Mesothelial cell of epicardium (in vitro differentiated cells): ENCODE results near the gene WDR18. TPM values are rescaled to one million over a fixed set of nuclear protein-coding genes. Genes with fewer than 3 reads are reported as not detected.
A peak's percentile ranks its signal among the peaks of the same experiment; 100 is the strongest.

Experiments used
- DNase-seq, 2 experiments: peaks; one replicate each; pipeline ENCODE4 v3.0.0; 2021; ENCODE audit warnings: low spot score in 2 of 2; ENCODE audit not compliant: unreplicated experiment in 2 of 2
- H3K27ac Mint-ChIP-seq: 2 replicates; pipeline ENCODE4 v1.8.0; 2021; ENCODE audit warnings: mixed read lengths
- H3K27me3 Mint-ChIP-seq: 2 replicates; pipeline ENCODE4 v1.8.0; 2021; ENCODE audit warnings: low read depth, mixed read lengths
- H3K36me3 Mint-ChIP-seq: 2 replicates; pipeline ENCODE4 v1.8.0; 2021; ENCODE audit warnings: mixed read lengths
- H3K4me1 Mint-ChIP-seq: 2 replicates; pipeline ENCODE4 v1.8.0; 2021; ENCODE audit warnings: mixed read lengths
- H3K4me3 Mint-ChIP-seq: 2 replicates; pipeline ENCODE4 v1.8.0; 2021; ENCODE audit warnings: mild to moderate bottlenecking, moderate library complexity, mixed read lengths
- H3K9me3 Mint-ChIP-seq: 2 replicates; pipeline ENCODE4 v1.8.0; 2021; ENCODE audit warnings: mixed read lengths
- total RNA-seq: library from RNA; stranded (reverse); gene quantifications from 3 replicates; pipeline ENCODE4 v1.2.1, GENCODE V29; 2021
- TF ChIP-seq, protein P1 (sequence below): fragments of 200-600 bp; sonication (generic); IDR thresholded peaks from one replicate; pipeline ENCODE4 v1.5.0; 2021; ENCODE audit warnings: antibody characterized with exemption; ENCODE audit not compliant: unreplicated experiment

WDR18 gene
- total RNA-seq, 1 donor from 2014 or later: 65.2 TPM

DNA sequence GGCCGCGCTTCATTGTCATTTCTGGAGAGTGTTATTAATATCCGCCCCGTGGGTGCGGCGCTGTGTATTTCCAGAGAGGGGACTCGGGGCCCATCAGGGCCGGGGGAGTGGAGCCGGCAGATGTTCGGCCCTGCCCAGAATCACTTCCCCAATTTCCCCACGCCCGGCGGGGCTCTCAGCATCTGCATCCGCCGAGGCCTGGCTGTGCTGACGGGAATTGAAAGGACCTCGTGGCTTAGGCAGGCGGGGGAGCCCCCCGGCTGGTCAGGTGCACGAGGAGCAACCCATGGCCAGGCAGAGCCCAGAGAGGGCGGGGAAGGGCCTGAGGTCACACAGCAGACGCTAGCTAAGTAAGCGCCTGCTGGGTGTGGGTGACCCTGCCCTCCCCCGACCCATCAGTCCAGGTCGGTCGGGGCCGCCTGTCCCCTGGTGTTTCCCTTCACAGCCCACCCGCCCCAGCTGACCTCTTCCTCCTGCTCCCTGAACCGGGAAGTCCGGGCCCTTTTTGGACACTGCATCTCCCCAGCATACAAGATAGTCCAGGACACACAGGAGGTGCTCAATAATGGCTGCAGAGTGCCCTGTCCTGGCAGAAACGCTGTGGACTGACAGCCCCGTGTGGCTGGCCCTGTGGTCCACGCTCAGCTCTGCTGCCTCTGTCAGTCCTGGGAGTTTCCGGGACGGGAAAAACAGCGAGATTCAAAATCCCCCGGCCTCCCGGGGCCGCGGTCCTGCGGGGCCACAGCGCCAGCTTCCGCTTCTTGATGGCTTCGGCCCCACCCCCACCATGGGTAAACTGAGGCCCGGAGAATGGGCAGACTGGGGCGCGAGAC is 36.2 kb upstream of the WDR18 start:
- no peaks in the 10 kb centered on the region for H3K27me3 Mint-ChIP-seq
- H3K4me3 Mint-ChIP-seq: no peak overlapping the region
- peaks cover 27% of the 10 kb centered on the region for H3K4me1 Mint-ChIP-seq
- TF ChIP-seq, protein P1, sequence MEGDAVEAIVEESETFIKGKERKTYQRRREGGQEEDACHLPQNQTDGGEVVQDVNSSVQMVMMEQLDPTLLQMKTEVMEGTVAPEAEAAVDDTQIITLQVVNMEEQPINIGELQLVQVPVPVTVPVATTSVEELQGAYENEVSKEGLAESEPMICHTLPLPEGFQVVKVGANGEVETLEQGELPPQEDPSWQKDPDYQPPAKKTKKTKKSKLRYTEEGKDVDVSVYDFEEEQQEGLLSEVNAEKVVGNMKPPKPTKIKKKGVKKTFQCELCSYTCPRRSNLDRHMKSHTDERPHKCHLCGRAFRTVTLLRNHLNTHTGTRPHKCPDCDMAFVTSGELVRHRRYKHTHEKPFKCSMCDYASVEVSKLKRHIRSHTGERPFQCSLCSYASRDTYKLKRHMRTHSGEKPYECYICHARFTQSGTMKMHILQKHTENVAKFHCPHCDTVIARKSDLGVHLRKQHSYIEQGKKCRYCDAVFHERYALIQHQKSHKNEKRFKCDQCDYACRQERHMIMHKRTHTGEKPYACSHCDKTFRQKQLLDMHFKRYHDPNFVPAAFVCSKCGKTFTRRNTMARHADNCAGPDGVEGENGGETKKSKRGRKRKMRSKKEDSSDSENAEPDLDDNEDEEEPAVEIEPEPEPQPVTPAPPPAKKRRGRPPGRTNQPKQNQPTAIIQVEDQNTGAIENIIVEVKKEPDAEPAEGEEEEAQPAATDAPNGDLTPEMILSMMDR: no peak
- H3K27ac Mint-ChIP-seq: no peak overlapping the region
- no peak for DNase-seq
- H3K36me3 Mint-ChIP-seq: peaks cover 2% of the 10 kb centered on the region
- H3K9me3 Mint-ChIP-seq: no peaks in the 10 kb centered on the region

DNA sequence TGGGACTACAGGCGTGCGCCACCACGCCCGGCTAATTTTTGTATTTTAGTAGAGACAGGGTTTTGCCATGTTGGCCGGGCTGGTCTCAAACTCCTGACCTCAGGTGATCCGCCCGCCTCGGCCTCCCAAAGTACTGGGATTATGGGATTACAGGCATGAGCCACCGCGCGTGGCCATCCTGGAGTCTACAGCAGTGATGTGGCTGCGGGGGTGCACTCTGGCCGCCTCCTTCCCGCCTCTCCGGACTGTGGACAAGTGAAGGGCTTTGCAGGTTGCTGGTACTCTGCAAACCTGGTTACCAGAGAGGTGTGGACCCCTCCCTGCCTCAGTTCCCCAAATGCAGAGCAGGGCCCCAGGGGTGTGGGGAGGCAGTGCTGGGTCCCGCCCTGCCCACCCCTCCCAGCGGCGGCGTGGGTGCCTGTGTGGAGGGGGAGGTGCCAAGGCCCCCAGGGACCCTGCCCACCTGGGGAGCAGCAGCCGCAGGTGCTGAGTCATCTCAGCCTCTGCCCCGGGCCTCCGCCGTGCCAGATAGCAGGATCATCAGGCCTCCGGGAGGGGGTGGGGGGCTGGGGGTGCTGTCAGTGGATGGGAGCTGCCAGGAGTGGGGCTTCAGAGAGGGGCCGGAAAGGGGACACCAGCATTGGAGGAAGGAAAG is 35.2 kb upstream of the WDR18 start:
- Mint-ChIP-seq H3K4me1 (peaks cover 35% of the 10 kb centered on the region), H3K36me3 (peaks cover 2% of the 10 kb centered on the region), H3K9me3 (no peaks in the 10 kb centered on the region), H3K27ac (no peak overlapping the region), H3K4me3 (no peak overlapping the region), H3K27me3 (no peaks in the 10 kb centered on the region)
- TF ChIP-seq, protein P1: no peak
- no peak for DNase-seq

DNA sequence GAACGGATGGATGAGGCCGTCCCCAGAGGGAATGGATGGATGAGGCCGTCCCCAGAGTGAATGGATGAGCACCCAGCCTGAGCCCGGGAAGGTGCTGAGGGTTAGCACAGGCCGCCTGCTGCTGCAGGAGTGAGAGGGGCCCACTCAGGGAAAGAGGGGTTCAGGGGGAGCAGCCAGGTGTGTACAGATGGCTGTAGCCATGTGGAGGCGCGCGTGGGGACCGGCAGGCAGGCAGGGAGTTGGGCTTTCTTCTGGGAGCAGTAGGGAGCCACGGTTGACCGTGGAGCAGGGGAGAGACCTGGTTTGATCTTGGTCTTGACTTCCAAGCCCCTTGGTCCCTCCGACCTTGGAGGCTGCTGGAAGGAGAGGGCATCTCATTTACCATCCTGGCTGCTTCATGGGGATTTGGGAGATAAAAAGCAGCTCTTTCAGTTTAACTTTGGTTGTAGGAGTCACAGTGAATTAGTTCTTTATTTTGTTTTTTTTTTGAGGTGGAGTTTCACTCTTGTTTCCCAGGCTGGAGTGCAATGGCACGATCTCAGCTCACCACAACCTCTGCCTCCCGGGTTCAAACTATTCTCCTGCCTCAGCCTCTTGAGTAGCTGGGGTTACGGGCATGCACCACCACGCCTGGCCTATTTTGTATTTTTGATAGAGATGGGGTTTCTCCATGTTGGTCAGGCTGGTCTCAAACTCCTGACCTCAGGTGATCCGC is 33.6 kb upstream of the WDR18 start:
- Mint-ChIP-seq H3K27ac (peak overlapping the region; percentile 94), H3K4me3 (no peak overlapping the region), H3K9me3 (no peaks in the 10 kb centered on the region)

DNA sequence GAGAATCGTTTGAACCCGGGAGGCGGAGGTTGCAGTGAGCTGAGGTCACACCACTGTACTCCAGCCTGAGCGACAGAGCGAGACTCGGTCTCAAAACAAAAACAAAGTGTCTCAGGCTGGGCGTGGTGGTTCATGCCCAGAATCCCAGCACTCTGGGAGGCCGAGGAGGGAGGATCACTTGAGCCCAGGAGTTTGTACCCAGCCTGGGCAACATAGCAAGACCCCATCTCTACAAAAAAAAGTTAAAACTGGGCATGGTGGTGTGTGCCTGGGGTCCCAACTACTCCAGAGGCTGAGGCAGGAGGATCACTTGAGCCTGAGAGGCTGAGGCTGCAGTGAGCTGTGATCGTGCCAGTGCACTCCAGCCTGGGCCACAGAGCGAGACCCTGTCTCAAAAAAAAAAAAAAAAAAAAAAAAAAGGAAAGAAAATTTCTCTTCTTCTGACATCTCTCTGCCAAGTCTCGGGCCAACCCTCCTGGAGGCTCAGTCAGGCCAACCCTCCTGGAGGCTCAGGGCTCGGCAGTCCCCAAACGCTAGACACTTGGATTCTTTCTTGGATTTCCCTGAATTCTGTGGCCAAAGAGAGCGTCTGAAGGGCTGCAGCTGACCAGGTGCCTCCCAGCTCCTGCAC is 32.0 kb upstream of the WDR18 start:
- Mint-ChIP-seq H3K4me3 (peak overlapping the region; percentile 45), H3K9me3 (no peaks in the 10 kb centered on the region), H3K27ac (peak overlapping the region; percentile 94), H3K27me3 (no peaks in the 10 kb centered on the region), H3K36me3 (no peaks in the 10 kb centered on the region), H3K4me1 (peaks cover 46% of the 10 kb centered on the region)
- DNase-seq: no peak
- TF ChIP-seq, protein P1: no peak

More for the DNA sequence above, 33.6 kb upstream of the WDR18 start:
- no peaks in the 10 kb centered on the region for H3K27me3 Mint-ChIP-seq
- no peaks in the 10 kb centered on the region for H3K36me3 Mint-ChIP-seq
- peaks cover 32% of the 10 kb centered on the region for H3K4me1 Mint-ChIP-seq
- DNase-seq: no peak
- TF ChIP-seq, protein P1: no peak

DNA sequence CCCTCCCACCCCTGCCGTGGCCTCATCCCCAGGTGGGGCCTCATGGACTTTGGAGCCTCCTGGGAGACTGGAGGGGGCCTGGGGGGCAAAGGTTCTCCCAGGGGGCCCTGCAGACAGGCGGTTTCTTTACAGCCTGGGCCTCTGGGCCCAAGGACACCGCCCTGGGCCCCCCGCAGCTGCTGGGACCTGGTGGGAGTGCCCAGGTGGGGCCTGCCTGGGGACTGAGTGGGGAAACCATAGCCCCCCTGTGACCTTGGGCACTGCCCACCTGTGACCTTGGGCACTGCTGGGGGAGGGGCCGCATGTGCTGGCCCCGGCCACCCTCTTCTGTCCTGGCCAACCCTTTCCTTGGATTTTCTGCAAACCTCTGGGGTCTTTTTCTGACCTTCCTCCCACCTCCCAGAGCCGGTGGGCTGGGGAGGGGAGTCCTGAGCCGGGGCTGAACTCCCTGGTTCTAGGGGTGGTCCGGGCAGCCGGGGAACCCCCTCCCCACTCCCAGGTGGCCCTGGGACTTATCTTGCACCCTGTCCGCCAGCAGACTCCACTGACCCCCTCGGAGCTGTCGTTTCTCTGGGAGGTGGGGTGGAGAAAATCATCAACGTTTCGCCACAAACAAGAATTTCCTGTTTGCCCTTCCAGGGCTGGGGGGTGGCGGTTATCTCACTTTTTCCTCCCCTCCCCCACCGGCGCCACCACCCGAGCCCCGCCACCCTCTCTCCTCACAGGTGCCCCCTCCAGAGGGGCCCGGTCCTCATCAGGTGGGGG is 31.3 kb upstream of the WDR18 start:
- Mint-ChIP-seq H3K27me3 (no peaks in the 10 kb centered on the region), H3K4me1 (peaks cover 52% of the 10 kb centered on the region), H3K4me3 (peak overlapping the region; percentile 53), H3K9me3 (no peaks in the 10 kb centered on the region), H3K27ac (peak overlapping the region; percentile 93), H3K36me3 (no peaks in the 10 kb centered on the region)
- no peak for DNase-seq
- TF ChIP-seq, protein P1: no peak
